Tibial artery (tissue), 4 donors: Measurements from ENCODE around the gene SLC26A4.
"Not testable (repeated sequence)": the region's sequence is repeated elsewhere in the genome, so short reads cannot be mapped to it uniquely, and the experiment has no call there.

ENCODE experiments used
- DNase-seq, 2 donors: peaks; one replicate each; pipeline ENCODE4 v3.0.0-alpha.2; 2019
- H3K27ac ChIP-seq, 2 donors: fragments of 200-600 bp; sonication (generic) in 1 of 2; 1 replicate in 1 of 2; 2 replicates in 1 of 2; pipeline ENCODE4 v1.5.1; 2018 to 2019; ENCODE audit warnings: mild to moderate bottlenecking in 1 of 2
- H3K27me3 ChIP-seq, 2 donors: fragments of 200-600 bp; sonication (generic) in 1 of 2; one replicate each; pipeline versions ENCODE4 v1.5.1 to v1.6.0; 2016 to 2019
- H3K36me3 ChIP-seq, 3 donors: fragments of 200-600 bp; sonication (generic) in 2 of 3; one replicate each; pipeline ENCODE4 v1.5.1; 2016 to 2019; ENCODE audit warnings: mild to moderate bottlenecking in 2 of 3
- H3K4me1 ChIP-seq, 4 donors: fragments of 200-600 bp; sonication (generic) in 2 of 4; 1 replicate in 3 of 4; 2 replicates in 1 of 4; pipeline ENCODE4 v1.5.1; 2016 to 2019
- H3K4me3 ChIP-seq, 2 donors: fragments of 200-600 bp; sonication (generic) in 1 of 2; 1 replicate in 1 of 2; 2 replicates in 1 of 2; pipeline ENCODE4 v1.5.1; 2018 to 2019; ENCODE audit warnings: mild to moderate bottlenecking in 2 of 2
- H3K9me3 ChIP-seq, 3 donors: fragments of 200-600 bp; sonication (generic) in 1 of 3; one replicate each; pipeline ENCODE4 v1.5.1; 2016 to 2019
- intact Hi-C: fragments of 100-400 bp; cut with DNase I; formaldehyde crosslinking; loops from one replicate; pipeline ENCODE4 v1.15.0; 2023; ENCODE audit warnings: low total_unique reads
- TF ChIP-seq, protein P1 (sequence below), 2 experiments: fragments of 200-600 bp in 1 of 2; fragments of 450-650 bp in 1 of 2; IDR thresholded peaks; one replicate each; pipeline ENCODE4 v1.5.1; 2017 to 2019; ENCODE audit warnings: antibody characterized with exemption in 2 of 2, mild to moderate bottlenecking in 1 of 2, moderate library complexity in 1 of 2

SLC26A4 gene

GRCh38 chr7:107631588-107632491 is 28.8 kb upstream of the SLC26A4 start:
- DNase-seq: no peak
- intact Hi-C loops: no loop called here
- Histone ChIP-seq H3K27ac (no peak overlapping the region), H3K9me3 (no peaks in the 10 kb centered on the region), H3K4me3 (no peak overlapping the region), H3K27me3 (no peaks in the 10 kb centered on the region), H3K4me1 (peaks cover 0 to 7% (median 0%) of the 10 kb centered on the region in 4 donors), H3K36me3 (peaks cover 11 to 16% (median 16%) of the 10 kb centered on the region in 3 donors)
- TF ChIP-seq, protein P1, sequence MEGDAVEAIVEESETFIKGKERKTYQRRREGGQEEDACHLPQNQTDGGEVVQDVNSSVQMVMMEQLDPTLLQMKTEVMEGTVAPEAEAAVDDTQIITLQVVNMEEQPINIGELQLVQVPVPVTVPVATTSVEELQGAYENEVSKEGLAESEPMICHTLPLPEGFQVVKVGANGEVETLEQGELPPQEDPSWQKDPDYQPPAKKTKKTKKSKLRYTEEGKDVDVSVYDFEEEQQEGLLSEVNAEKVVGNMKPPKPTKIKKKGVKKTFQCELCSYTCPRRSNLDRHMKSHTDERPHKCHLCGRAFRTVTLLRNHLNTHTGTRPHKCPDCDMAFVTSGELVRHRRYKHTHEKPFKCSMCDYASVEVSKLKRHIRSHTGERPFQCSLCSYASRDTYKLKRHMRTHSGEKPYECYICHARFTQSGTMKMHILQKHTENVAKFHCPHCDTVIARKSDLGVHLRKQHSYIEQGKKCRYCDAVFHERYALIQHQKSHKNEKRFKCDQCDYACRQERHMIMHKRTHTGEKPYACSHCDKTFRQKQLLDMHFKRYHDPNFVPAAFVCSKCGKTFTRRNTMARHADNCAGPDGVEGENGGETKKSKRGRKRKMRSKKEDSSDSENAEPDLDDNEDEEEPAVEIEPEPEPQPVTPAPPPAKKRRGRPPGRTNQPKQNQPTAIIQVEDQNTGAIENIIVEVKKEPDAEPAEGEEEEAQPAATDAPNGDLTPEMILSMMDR (IDR thresholded peaks at IDR 0.05): no peak

GRCh38 chr7:107632492-107632865 is 28.1 kb upstream of the SLC26A4 start:
- DNase-seq: no peak
- Histone ChIP-seq H3K36me3 (peaks cover 7 to 16% (median 16%) of the 10 kb centered on the region in 3 donors), H3K4me3 (no peak overlapping the region), H3K27me3 (no peaks in the 10 kb centered on the region), H3K27ac (no peak overlapping the region), H3K9me3 (no peaks in the 10 kb centered on the region), H3K4me1 (peaks cover 0 to 7% (median 0%) of the 10 kb centered on the region in 4 donors)
- TF ChIP-seq, protein P1 (IDR thresholded peaks at IDR 0.05): no peak
- intact Hi-C loops: no loop called here

GRCh38 chr7:107638594-107638993 is 22.0 kb upstream of the SLC26A4 start:
- no peaks in the 10 kb centered on the region for H3K36me3 ChIP-seq
- H3K4me3 ChIP-seq: no peak overlapping the region
- no peaks in the 10 kb centered on the region for H3K9me3 ChIP-seq
- no peak overlapping the region for H3K27ac ChIP-seq
- peaks cover 0 to 7% (median 0%) of the 10 kb centered on the region in 4 donors for H3K4me1 ChIP-seq
- DNase-seq: no peak
- intact Hi-C loops: no loop called here
- no peaks in the 10 kb centered on the region for H3K27me3 ChIP-seq
- TF ChIP-seq, protein P1 (IDR thresholded peaks at IDR 0.05): no peak

GRCh38 chr7:107639070-107639469 is 21.6 kb upstream of the SLC26A4 start:
- H3K27ac ChIP-seq, H3K9me3 ChIP-seq, intact Hi-C loops, H3K4me1 ChIP-seq, H3K27me3 ChIP-seq, H3K4me3 ChIP-seq, H3K36me3 ChIP-seq, DNase-seq: not testable (repeated sequence)

- intact Hi-C loops: no loop called here
- Histone ChIP-seq H3K27me3 (no peaks in the 10 kb centered on the region), H3K9me3 (no peaks in the 10 kb centered on the region), H3K4me1 (no peaks in the 10 kb centered on the region), H3K36me3 (no peaks in the 10 kb centered on the region), H3K27ac (no peak overlapping the region), H3K4me3 (no peak overlapping the region)
- TF ChIP-seq, protein P1 (IDR thresholded peaks at IDR 0.05): no peak
- no peak for DNase-seq
Measured at GRCh38 chr7:107641676-107642075, 19.0 kb upstream of the SLC26A4 start.

GRCh38 chr7:107642501-107642900 is 18.1 kb upstream of the SLC26A4 start:
- H3K4me3 ChIP-seq: no peak overlapping the region
- no peaks in the 10 kb centered on the region for H3K27me3 ChIP-seq
- no peaks in the 10 kb centered on the region for H3K9me3 ChIP-seq
- intact Hi-C loops: no loop called here
- no peak for DNase-seq
- H3K4me1 ChIP-seq: no peaks in the 10 kb centered on the region
- TF ChIP-seq, protein P1 (IDR thresholded peaks at IDR 0.05): no peak
- no peaks in the 10 kb centered on the region for H3K36me3 ChIP-seq
- no peak overlapping the region for H3K27ac ChIP-seq
